HG02759 (cell line): ENCODE data around the gene ASS1.
"Not testable (repeated sequence)": the region's sequence is repeated elsewhere in the genome, so short reads cannot be mapped to it uniquely, and the experiment has no call there.

Experiments used
- ATAC-seq: cut with Tn5 transposase; IDR thresholded peaks from one replicate; pipeline ENCODE4 v1.9.1; 2021; ENCODE audit warnings: mild to moderate bottlenecking, moderate library complexity; ENCODE audit not compliant: unreplicated experiment

The ASS1 gene

GRCh38 chr9:130433168-130433946 lies 11.4 kb upstream of the ASS1 start:
- ATAC-seq = no peak

GRCh38 chr9:130433947-130434262 lies 10.9 kb upstream of the ASS1 start:
- ATAC-seq = no peak

GRCh38 chr9:130434656-130435055 lies 10.1 kb upstream of the ASS1 start:
- ATAC-seq = not testable (repeated sequence)

GRCh38 chr9:130437011-130437789 lies 7.6 kb upstream of the ASS1 start:
- no peak for ATAC-seq

GRCh38 chr9:130438382-130438981 lies 6.3 kb upstream of the ASS1 start:
- no peak for ATAC-seq

- ATAC-seq = no peak
Measured at GRCh38 chr9:130441031-130441430, 3.7 kb upstream of the ASS1 start.

- ATAC-seq = no peak
Measured at GRCh38 chr9:130442746-130443455, 1.9 kb upstream of the ASS1 start.

- no peak for ATAC-seq
Measured at GRCh38 chr9:130443456-130443801, 1.3 kb upstream of the ASS1 start.

- no peak for ATAC-seq
Measured at GRCh38 chr9:130443840-130444492, 795 bp upstream of the ASS1 start.

GRCh38 chr9:130445268-130445983 lies 665 bp downstream of the ASS1 start:
- no peak for ATAC-seq

- no peak for ATAC-seq
Measured at GRCh38 chr9:130446101-130446861, 1.5 kb downstream of the ASS1 start.

GRCh38 chr9:130447193-130447816 lies 2.5 kb downstream of the ASS1 start:
- ATAC-seq = no peak

GRCh38 chr9:130448035-130448624 lies 3.4 kb downstream of the ASS1 start:
- ATAC-seq = no peak

- no peak for ATAC-seq
Measured at GRCh38 chr9:130448771-130449603, 4.2 kb downstream of the ASS1 start.

GRCh38 chr9:130450344-130451003 lies 5.7 kb downstream of the ASS1 start:
- ATAC-seq = no peak

GRCh38 chr9:130451004-130451390 lies 6.2 kb downstream of the ASS1 start:
- ATAC-seq = no peak
